Fibroblast of skin of left quadriceps (primary cell): Measurements from ENCODE around the gene BOK.
A peak's percentile ranks its signal among the peaks of the same experiment; 100 is the strongest.

Experiments
- DNase-seq, 2 experiments: peaks; one replicate each; pipeline ENCODE4 v3.0.0-alpha.2; 2013; ENCODE audit warnings: low read depth in 2 of 2

Gene BOK

GRCh38 chr2:241538838-241539615, 19.5 kb upstream of the BOK start:
- no peak for DNase-seq

DNA sequence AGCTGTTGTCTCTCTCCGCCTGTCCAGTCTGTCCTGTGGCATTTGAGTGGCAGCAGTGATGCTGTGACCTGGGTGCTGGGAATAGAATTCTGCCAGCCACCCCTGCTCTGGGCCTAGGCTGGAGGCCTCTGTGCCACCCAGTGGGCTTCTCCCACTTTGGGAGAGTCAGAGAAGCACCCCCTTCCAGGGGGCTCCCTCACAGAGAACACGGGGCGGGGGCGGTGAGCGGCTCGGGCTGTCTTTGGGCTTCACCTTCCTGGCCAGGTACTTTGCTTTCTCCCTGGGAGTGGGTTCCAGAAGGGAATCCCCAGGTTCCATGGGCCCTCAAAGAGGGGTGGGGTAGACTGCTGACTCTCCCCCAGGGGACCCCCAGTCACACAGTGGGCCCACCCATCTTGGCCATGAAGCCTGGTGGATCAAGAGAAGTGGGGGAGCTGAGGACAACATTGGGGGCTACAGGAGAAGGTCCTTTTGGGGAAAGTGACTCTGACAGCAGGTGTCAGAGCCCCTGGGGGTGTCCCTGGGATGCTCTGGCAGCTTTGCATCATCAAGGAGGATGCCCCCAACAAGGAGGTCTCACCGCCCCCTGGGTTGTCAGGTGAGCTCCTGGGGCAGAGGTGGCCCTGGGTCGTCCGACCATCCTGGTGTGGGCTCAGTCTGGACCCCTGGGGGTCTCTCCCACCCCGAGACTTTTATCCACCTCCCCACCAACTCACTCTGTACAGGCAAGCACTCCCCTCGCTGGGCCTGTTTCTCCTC, 18.8 kb upstream of the BOK start:
- DNase-seq = no peak

DNA sequence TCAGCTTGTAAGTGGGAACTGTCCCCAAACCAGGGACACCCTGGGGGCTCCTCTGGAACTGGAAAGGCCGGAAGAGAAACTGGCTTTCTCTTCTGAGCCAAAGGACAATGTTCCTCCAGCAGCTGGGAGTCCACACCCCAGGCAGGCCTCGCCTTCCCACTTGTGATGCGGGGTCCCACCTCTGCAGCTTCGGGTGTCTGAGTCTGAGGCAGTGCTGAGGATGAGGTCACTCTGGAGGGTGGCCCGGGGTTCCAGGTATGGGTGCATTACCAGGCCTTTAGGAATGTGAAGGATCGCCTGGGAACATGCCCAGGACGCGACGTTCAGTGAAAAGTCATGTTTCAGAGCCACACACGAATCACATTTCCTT, 18.2 kb upstream of the BOK start:
- DNase-seq = no peak

- no peak for DNase-seq
Measured at GRCh38 chr2:241540771-241541561, 17.6 kb upstream of the BOK start.

GRCh38 chr2:241541564-241542277, 16.8 kb upstream of the BOK start:
- DNase-seq = no peak

DNA sequence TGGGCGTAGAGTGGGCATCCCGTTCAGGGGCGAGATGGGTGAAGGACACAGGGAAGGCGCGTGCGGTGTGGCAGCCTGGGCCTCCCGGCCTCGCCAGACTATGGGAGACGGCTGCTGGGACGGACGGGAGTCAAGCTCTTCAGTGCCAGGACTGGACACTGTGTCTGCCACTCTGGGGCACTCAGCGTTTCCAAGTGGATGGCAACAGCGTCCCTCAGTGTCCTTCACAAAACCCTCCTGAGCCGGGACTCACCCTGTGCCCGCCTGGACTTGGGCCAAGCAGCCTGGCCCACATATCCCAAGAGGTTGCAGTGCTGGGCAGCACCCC, 16.3 kb upstream of the BOK start:
- DNase-seq = no peak

- peak; percentile 72 to 75 for DNase-seq
Measured at GRCh38 chr2:241545106-241545505, 13.4 kb upstream of the BOK start.

- DNase-seq = no peak
Measured at GRCh38 chr2:241545523-241546473, 12.7 kb upstream of the BOK start.

DNA sequence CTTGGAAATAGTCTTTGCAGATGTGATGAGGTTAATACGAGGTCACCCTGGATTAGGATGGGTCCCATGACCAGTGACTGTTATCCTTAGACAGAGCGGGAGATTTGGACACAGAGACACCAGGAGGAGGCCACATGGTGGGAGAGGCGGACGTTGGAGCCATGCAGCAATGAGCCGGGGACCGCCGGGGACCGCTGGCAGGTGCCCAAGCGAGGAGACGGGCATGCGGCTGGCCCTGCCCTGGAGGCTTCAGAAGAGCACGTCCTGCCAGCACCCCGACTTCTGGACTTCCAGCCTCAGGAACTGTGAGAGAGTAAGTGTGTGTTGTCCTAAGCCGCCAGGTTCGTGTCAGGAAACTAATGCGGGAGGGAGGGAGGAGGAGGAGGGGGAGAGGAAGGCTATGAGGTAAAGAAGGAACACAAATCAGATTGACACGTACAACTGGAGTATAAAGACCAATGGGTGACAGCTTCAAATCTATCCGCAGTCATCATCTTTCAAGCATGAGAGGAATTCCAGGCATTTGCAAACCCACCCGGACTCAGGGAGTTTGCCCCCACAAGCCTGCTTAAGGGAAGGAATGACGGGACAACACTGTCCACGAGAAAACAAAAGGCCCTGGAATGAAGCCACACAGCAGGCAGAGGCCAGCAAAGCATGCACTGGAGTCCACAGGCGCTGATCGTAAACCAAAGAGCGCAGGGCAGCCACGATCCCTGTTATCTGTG, 11.6 kb upstream of the BOK start:
- DNase-seq = peak; percentile 93 to 94

GRCh38 chr2:241547781-241548450, 10.6 kb upstream of the BOK start:
- no peak for DNase-seq

- DNase-seq = no peak
Measured at GRCh38 chr2:241548451-241548835, 10.1 kb upstream of the BOK start.

- DNase-seq = no peak
Measured at GRCh38 chr2:241550616-241551580, 7.6 kb upstream of the BOK start.

GRCh38 chr2:241551599-241551997, 6.9 kb upstream of the BOK start:
- DNase-seq = no peak

- DNase-seq = no peak
Measured at GRCh38 chr2:241551998-241552737, 6.4 kb upstream of the BOK start.

- DNase-seq = no peak
Measured at GRCh38 chr2:241553512-241553830, 5.1 kb upstream of the BOK start.

DNA sequence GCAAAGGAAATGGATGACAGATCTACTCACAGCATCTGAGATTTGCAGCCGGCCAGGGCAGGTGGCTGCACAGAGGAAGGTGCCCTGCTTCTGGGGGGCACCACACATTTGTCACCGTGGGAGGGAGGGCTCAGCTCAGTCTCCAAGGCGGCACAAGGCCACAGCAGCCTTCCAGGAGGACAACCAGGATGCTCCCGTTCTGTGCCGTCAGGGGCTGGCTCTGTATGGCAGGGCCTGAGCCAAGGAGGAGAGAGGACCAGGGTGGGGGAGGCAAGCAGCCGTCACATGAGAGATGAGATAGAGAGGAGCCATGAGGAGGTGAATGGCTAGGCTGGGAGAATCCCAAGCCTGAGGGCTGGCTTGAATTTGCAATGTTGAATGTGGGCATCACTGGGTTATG, 4.6 kb upstream of the BOK start:
- DNase-seq = no peak

DNA sequence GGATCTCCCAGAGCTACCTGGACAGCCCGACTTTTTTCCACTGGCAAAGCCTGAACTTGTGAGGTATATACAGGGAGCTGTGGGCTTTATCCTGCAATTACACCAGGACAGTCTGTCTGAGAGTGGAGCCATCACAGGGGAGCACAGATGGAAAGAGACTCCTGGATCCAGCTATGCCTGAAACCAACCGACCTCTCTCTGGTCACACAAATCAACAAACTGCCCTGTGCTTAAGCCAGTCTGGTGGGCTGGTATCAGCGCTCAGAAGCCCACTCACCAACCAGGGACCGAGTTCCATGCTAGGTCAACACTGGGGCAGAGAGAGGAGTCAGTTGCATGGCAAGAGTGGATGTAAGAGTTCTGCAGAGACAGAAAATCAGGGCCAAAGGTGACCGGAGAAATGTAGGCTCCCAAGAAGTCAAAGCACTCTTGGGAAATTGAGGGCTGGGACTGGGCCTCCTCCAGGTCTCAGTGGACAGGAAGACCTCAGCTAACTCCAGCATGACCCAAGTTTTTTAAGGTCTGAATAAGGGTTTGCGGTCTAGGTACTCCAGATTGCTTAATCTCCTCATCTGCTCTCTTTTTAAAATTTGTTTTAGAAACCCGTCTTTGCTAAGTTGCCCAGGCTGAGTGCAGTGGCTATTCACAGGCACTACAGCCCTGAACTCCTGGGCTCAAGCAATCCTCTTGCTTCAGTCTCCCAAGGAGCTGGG, 3.8 kb upstream of the BOK start:
- DNase-seq = no peak
